H9 (cell line): ENCODE results near the gene SUGP1. TPM values are rescaled to one million over a fixed set of nuclear protein-coding genes. Genes with fewer than 3 reads are reported as not detected.

ENCODE experiments used
- DNase-seq: peaks from one replicate; pipeline ENCODE4 v3.0.0-alpha.2; 2017
- H2AFZ ChIP-seq: one replicate; pipeline ENCODE4 v1.6.1; 2013; ENCODE audit warnings: mild to moderate bottlenecking, low read length, control low read depth, moderate library complexity
- H2AK5ac ChIP-seq: 2 replicates; pipeline ENCODE4 v1.6.1; 2013; ENCODE audit warnings: low read length, control low read depth, mixed read lengths; ENCODE audit not compliant: insufficient read length
- H2BK120ac ChIP-seq: one replicate; pipeline ENCODE4 v1.6.1; 2013; ENCODE audit warnings: low read depth, mild to moderate bottlenecking, low read length, control low read depth, inconsistent platforms; ENCODE audit not compliant: poor library complexity, severe bottlenecking
- H2BK12ac ChIP-seq: 2 replicates; pipeline ENCODE4 v1.6.1; 2013; ENCODE audit warnings: low read length, control low read depth, mixed read lengths, low read depth; ENCODE audit not compliant: insufficient read length
- H2BK15ac ChIP-seq: 2 replicates; pipeline ENCODE4 v1.6.1; 2013; ENCODE audit warnings: low read depth, low read length, control low read depth
- H2BK20ac ChIP-seq: one replicate; pipeline ENCODE4 v1.6.1; 2013; ENCODE audit warnings: low read depth, mild to moderate bottlenecking, low read length, control low read depth, inconsistent platforms; ENCODE audit not compliant: poor library complexity, severe bottlenecking
- H2BK5ac ChIP-seq: 2 replicates; pipeline ENCODE4 v1.6.1; 2013; ENCODE audit warnings: low read length, control low read depth, mixed read lengths; ENCODE audit not compliant: insufficient read length
- H3K14ac ChIP-seq: 2 replicates; pipeline ENCODE4 v1.6.1; 2013; ENCODE audit warnings: low read length, control low read depth; ENCODE audit not compliant: insufficient read depth
- H3K18ac ChIP-seq: 2 replicates; pipeline ENCODE4 v1.6.1; 2013; ENCODE audit warnings: low read depth, mild to moderate bottlenecking, mixed read lengths, low read length, control low read depth; ENCODE audit not compliant: insufficient read length
- H3K23ac ChIP-seq: 2 replicates; pipeline ENCODE4 v1.6.1; 2013; ENCODE audit warnings: low read length, control low read depth, mixed read lengths, low read depth; ENCODE audit not compliant: insufficient read length
- H3K23me2 ChIP-seq: 2 replicates; pipeline ENCODE4 v1.6.1; 2013; ENCODE audit warnings: low read depth, mild to moderate bottlenecking, mixed read lengths, low read length, control low read depth; ENCODE audit not compliant: insufficient read length, poor library complexity, severe bottlenecking
- H3K27ac ChIP-seq: 2 replicates; pipeline ENCODE4 v1.5.1; 2013; ENCODE audit warnings: low read length, control low read depth, mixed read lengths, low read depth; ENCODE audit not compliant: insufficient read length
- H3K27me3 ChIP-seq: 2 replicates; pipeline ENCODE4 v1.6.1; 2013; ENCODE audit warnings: low read length, control low read depth, inconsistent platforms; ENCODE audit not compliant: insufficient read depth
- H3K4ac ChIP-seq: 2 replicates; pipeline ENCODE4 v1.6.1; 2013; ENCODE audit warnings: low read depth, mild to moderate bottlenecking, control low read depth, inconsistent platforms, low read length, moderate library complexity
- H3K4me1 ChIP-seq: 2 replicates; pipeline ENCODE4 v1.6.1; 2013; ENCODE audit warnings: low read length, control low read depth, inconsistent platforms; ENCODE audit not compliant: insufficient read depth
- H3K4me2 ChIP-seq: 2 replicates; pipeline ENCODE4 v1.6.1; 2013; ENCODE audit warnings: low read length, control low read depth, mixed read lengths; ENCODE audit not compliant: insufficient read length, insufficient read depth
- H3K56ac ChIP-seq: 2 replicates; pipeline ENCODE4 v1.6.1; 2013; ENCODE audit warnings: low read depth, mild to moderate bottlenecking, mixed read lengths, low read length, control low read depth; ENCODE audit not compliant: insufficient read length
- H3K79me1 ChIP-seq: 2 replicates; pipeline ENCODE4 v1.6.1; 2013; ENCODE audit warnings: low read depth, mild to moderate bottlenecking, moderate library complexity, low read length, control low read depth, inconsistent platforms; ENCODE audit not compliant: insufficient read depth, poor library complexity, severe bottlenecking
- H3K79me2 ChIP-seq: 2 replicates; pipeline ENCODE4 v1.6.1; 2013; ENCODE audit warnings: low read length, control low read depth, inconsistent platforms; ENCODE audit not compliant: insufficient read depth
- H3K9ac ChIP-seq: 2 replicates; pipeline ENCODE4 v1.6.1; 2013; ENCODE audit warnings: low read length, control low read depth, mixed read lengths; ENCODE audit not compliant: insufficient read length; ENCODE audit errors: extremely low read depth
- H3K9me3 ChIP-seq: one replicate; pipeline ENCODE4 v1.6.1; 2013; ENCODE audit warnings: low read depth, low read length, inconsistent platforms; ENCODE audit not compliant: control insufficient read depth
- H3T11ph ChIP-seq: one replicate; pipeline ENCODE4 v1.6.1; 2013; ENCODE audit warnings: mild to moderate bottlenecking, low read length, control low read depth, inconsistent platforms
- H4K20me1 ChIP-seq: one replicate; pipeline ENCODE4 v1.6.1; 2013; ENCODE audit not compliant: control insufficient read depth, insufficient read length, insufficient read depth
- H4K5ac ChIP-seq: 2 replicates; pipeline ENCODE4 v1.6.1; 2013; ENCODE audit warnings: low read depth, mild to moderate bottlenecking, mixed read lengths, low read length, control low read depth; ENCODE audit not compliant: insufficient read length
- H4K8ac ChIP-seq: replicated peaks from 2 replicates; pipeline ENCODE4 v1.6.1; 2013; ENCODE audit warnings: low read length, control low read depth, mixed read lengths, low read depth; ENCODE audit not compliant: insufficient read length
- H4K91ac ChIP-seq: 2 replicates; pipeline ENCODE4 v1.6.1; 2013; ENCODE audit warnings: low read depth, mild to moderate bottlenecking, moderate library complexity, mixed read lengths, low read length, control low read depth; ENCODE audit not compliant: insufficient read length
- H3K27ac Mint-ChIP-seq, 3 experiments: 2 replicates in 2 of 3; 3 replicates in 1 of 3; pipeline ENCODE4 v1.8.0; 2020 to 2021; ENCODE audit warnings: mixed read lengths in 3 of 3, mild to moderate bottlenecking in 1 of 3, moderate library complexity in 1 of 3
- H3K27me3 Mint-ChIP-seq: 2 replicates; pipeline ENCODE4 v1.8.0; 2021; ENCODE audit warnings: low read depth, mild to moderate bottlenecking, moderate library complexity, mixed read lengths
- H3K36me3 Mint-ChIP-seq, 3 experiments: 2 replicates in 2 of 3; 3 replicates in 1 of 3; pipeline ENCODE4 v1.8.0; 2020 to 2021; ENCODE audit warnings: low read depth in 3 of 3, mixed read lengths in 3 of 3; ENCODE audit not compliant: insufficient read depth in 1 of 3
- H3K4me1 Mint-ChIP-seq, 2 experiments: 2 replicates each; pipeline ENCODE4 v1.8.0; 2020; ENCODE audit warnings: mixed read lengths in 2 of 2
- H3K4me3 Mint-ChIP-seq, 2 experiments: 2 replicates in 1 of 2; 3 replicates in 1 of 2; pipeline ENCODE4 v1.8.0; 2020 to 2021; ENCODE audit warnings: mild to moderate bottlenecking in 2 of 2, mixed read lengths in 2 of 2, moderate library complexity in 1 of 2
- H3K9me3 Mint-ChIP-seq, 2 experiments: 2 replicates in 1 of 2; 3 replicates in 1 of 2; pipeline ENCODE4 v1.8.0; 2020; ENCODE audit warnings: mild to moderate bottlenecking in 2 of 2, mixed read lengths in 2 of 2, moderate library complexity in 1 of 2
- CTCF ChIP-seq: fragments of 200-600 bp; sonication (generic); conservative IDR thresholded peaks from 3 replicates; pipeline ENCODE4 v1.8.0; 2021; ENCODE audit warnings: antibody characterized with exemption, mild to moderate bottlenecking
- WGBS: extraction: QIAGEN DNeasy Blood & Tissue Kit; methylation state at CpG from one replicate; pipeline ENCODE4 v1.1.7; 2013; ENCODE audit warnings: missing lambda C conversion rate, low lambda C conversion rate, mixed read lengths; ENCODE audit not compliant: insufficient read length; ENCODE audit errors: extremely low coverage; 5-methylcytosine and 5-hydroxymethylcytosine counted together
- total RNA-seq: library from RNA; stranded (reverse); gene quantifications from 2 replicates; pipeline ENCODE4 v1.2.1, GENCODE V29; 2021

SUGP1 gene
- total RNA-seq, 1 experiment from 2014 or later, result 103 TPM

- no peak for TF ChIP-seq CTCF
- Mint-ChIP-seq H3K27me3 (no peaks in the 10 kb centered on the region), H3K27ac (no peak overlapping the region), H3K9me3 (no peaks in the 10 kb centered on the region), H3K36me3 (peaks cover 19 to 54% (median 46%) of the 10 kb centered on the region in 3 experiments), H3K4me3 (no peak overlapping the region), H3K4me1 (no peaks in the 10 kb centered on the region)
- Histone ChIP-seq H2BK120ac (no peak overlapping the region), H3K18ac (no peak overlapping the region), H3K23me2 (no peaks in the 10 kb centered on the region), H3K27ac (no peak overlapping the region), H2BK20ac (no peak overlapping the region), H3K4me2 (no peak overlapping the region), H3K14ac (no peak overlapping the region), H3K9ac (no peak overlapping the region), H2BK12ac (no peak overlapping the region), H4K5ac (no peak overlapping the region), H3K9me3 (no peaks in the 10 kb centered on the region), H2AFZ (no peak overlapping the region), H4K91ac (no peak overlapping the region), H3K79me1 (no peaks in the 10 kb centered on the region), H2BK5ac (no peak overlapping the region), H3K4ac (no peak overlapping the region), H4K8ac (no peak overlapping the region), H3T11ph (no peak overlapping the region), H3K56ac (no peak overlapping the region), H2AK5ac (no peak overlapping the region), H3K4me1 (no peaks in the 10 kb centered on the region), H4K20me1 (no peaks in the 10 kb centered on the region), H3K23ac (no peak overlapping the region), H3K79me2 (no peaks in the 10 kb centered on the region), H3K27me3 (no peaks in the 10 kb centered on the region), H2BK15ac (no peak overlapping the region)
- no peak for DNase-seq
- no CpG with 5 or more reads among the region's 14 CpGs for WGBS
Observed at GRCh38 chr19:19343762-19344161, 23.5 kb upstream of the SUGP1 start.
